ENCODE results near the gene RPUSD4. TPM values are rescaled to one million over a fixed set of nuclear protein-coding genes. Genes with fewer than 3 reads are reported as not detected.

RPUSD4 gene
- total RNA-seq, 2 donors from 2014 or later = 33.8 to 50.8 TPM

DNA sequence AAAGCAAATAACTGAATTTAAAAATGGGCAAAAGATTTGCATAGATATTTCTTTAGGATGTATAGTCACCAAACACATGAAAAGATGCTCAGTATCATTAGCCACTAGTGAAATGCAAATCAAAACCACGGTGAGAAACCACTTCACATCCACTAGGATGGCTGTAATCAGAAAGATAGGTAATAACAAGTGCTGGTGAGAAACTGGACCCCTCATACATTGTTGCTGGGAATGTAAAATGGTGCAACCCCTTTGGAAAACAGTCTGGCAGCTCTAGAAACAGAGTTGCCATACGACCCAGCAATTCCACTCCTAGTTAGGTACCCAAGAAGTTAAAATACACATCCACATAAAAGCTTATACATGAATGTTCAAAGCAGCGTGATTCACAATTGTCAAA, 16.3 kb downstream of the RPUSD4 start:
- H3K9me3 Mint-ChIP-seq = peaks cover 5% of the 10 kb centered on the region
- H3K27me3 Mint-ChIP-seq = no peaks in the 10 kb centered on the region
- H3K27ac Mint-ChIP-seq = no peak overlapping the region
- H3K4me1 Mint-ChIP-seq = peaks cover 5% of the 10 kb centered on the region
- ATAC-seq (replicated peaks) = no peak
- H3K4me3 Mint-ChIP-seq = no peak overlapping the region
- H3K36me3 Mint-ChIP-seq (ENCODE audit: low read depth) = peaks cover 74% of the 10 kb centered on the region

DNA sequence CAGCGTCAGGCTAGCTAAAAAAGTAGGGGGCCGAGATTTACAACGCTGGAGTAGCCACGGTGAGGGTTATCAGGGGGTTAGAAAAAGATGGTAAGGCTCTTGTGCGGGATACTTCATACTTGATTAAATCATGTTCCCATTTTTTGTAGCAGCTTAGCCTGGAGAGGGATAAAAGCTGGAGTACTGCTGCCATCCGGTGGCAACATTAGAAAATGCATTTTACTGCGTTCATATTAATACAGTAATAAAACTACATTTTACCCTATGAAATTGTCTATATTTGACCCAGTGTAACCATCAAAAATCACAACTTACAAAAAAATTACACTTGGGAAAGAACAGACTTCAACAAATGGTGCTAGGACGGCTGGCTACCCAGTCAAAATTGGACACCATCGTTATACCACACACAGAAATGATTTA, 17.3 kb downstream of the RPUSD4 start:
- H3K36me3 Mint-ChIP-seq (ENCODE audit: low read depth) = peaks cover 64% of the 10 kb centered on the region
- peak; percentile 37 for ATAC-seq (replicated peaks)
- no peak overlapping the region for H3K4me3 Mint-ChIP-seq
- H3K27me3 Mint-ChIP-seq = no peaks in the 10 kb centered on the region
- H3K27ac Mint-ChIP-seq = no peak overlapping the region
- peaks cover 5% of the 10 kb centered on the region for H3K9me3 Mint-ChIP-seq
- peaks cover 5% of the 10 kb centered on the region for H3K4me1 Mint-ChIP-seq

DNA sequence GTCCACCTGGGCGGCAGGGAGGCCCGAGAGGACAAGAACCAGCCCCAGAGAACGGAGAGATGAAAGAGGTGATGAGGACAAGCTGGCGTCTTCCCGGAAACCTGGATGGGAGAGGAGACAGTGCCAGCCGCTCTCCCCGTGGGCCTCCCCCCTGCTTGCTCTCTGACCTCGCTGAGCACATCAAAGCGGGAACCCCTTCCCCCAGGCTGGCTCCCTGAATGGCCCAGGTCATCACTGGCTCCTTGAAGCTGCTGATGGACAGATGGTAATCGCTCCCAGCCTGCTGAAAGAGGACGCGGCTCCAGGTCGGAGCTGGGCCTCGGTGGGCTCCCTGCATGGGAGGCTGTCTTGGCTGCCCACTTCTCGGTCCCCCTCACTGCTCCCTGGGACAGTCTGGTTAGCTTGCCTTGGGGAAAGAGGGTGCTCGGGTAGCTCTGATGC, 18.4 kb downstream of the RPUSD4 start:
- no peak overlapping the region for H3K27ac Mint-ChIP-seq
- H3K36me3 Mint-ChIP-seq (ENCODE audit: low read depth) = peaks cover 60% of the 10 kb centered on the region
- no peak for ATAC-seq (replicated peaks)
- H3K4me3 Mint-ChIP-seq = no peak overlapping the region
- H3K9me3 Mint-ChIP-seq = peaks cover 3% of the 10 kb centered on the region
- peaks cover 5% of the 10 kb centered on the region for H3K4me1 Mint-ChIP-seq
- no peaks in the 10 kb centered on the region for H3K27me3 Mint-ChIP-seq

DNA sequence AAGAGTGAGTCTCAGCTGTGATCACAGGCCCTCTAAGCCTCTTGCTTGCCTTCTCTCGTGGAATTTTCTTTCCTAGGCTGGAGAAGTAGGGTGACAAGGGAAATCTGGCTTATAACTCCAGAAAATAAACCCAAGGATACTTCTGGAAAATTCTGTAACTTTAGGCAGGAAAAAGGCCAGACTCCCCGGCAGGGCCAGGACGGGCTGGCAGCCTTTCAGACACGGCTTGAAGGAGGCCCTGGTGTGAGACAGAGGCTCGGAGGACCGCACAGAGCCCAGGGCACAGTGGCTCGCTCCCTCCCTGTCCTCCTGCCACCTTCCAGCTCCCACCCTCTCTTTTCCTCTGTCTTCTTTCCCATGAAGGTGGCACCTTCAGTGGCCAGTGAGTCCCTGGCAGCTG, 19.1 kb downstream of the RPUSD4 start:
- no peak overlapping the region for H3K4me3 Mint-ChIP-seq
- no peaks in the 10 kb centered on the region for H3K27me3 Mint-ChIP-seq
- ATAC-seq (replicated peaks) = no peak
- H3K9me3 Mint-ChIP-seq = no peaks in the 10 kb centered on the region
- peaks cover 54% of the 10 kb centered on the region for H3K36me3 Mint-ChIP-seq (ENCODE audit: low read depth)
- H3K4me1 Mint-ChIP-seq = peaks cover 5% of the 10 kb centered on the region
- no peak overlapping the region for H3K27ac Mint-ChIP-seq

DNA sequence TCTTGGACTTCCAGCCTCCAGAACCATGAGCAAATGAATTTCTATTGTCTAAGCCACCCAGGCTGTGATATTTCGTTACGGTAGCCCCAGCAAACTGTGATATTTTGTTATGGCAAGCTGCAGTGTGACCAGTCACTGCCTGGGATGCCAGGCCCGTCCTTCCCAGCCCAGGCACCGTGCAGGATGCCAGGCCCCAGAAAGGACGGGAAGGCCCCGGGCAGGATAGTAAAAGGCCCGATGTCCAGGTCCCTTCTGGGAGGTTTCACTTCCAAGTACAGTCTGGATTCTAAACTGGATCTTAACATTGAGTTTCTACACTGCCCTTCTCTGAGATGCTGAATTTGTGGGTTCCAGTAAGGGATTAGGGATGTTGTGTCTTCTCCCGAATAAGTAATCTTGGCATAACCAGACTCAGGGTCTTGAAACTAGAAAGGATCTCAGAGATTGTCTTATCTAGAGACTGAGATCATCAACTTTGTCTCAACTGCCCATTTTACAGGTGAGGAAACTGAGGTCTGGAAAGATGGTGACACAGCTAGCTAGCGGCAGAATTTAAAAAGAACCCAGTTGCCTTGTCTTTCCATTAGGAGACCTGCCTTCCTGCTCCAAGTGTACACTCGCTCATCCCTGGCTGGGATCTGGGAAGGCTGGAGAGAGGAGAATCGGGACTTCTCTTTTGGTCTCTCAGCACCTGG, 19.9 kb downstream of the RPUSD4 start:
- Mint-ChIP-seq H3K27ac (no peak overlapping the region), H3K9me3 (no peaks in the 10 kb centered on the region), H3K27me3 (no peaks in the 10 kb centered on the region), H3K4me3 (no peak overlapping the region), H3K4me1 (peaks cover 5% of the 10 kb centered on the region), H3K36me3 (ENCODE audit: low read depth) (peaks cover 51% of the 10 kb centered on the region)
- no peak for ATAC-seq (replicated peaks)

DNA sequence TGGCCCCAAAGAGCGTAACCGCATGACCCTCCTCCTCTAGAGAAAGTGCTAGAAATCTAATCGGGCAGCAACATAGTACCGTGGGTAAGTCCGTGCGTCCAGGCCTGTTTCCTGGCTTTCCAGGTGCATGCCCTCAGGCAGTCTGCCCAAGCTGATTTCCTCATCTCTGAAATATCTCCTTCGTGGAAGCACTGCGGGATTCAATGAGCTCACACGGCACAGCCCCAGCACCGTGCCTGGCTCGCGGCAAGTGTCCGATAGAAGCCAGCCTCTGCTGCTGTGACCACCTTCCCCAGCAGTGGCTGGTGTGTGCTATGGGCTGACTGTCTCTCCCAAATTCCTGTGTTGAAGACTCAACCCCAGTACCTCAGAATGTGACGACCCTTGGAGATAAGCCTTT, 20.7 kb downstream of the RPUSD4 start:
- peaks cover 44% of the 10 kb centered on the region for H3K36me3 Mint-ChIP-seq (ENCODE audit: low read depth)

DNA sequence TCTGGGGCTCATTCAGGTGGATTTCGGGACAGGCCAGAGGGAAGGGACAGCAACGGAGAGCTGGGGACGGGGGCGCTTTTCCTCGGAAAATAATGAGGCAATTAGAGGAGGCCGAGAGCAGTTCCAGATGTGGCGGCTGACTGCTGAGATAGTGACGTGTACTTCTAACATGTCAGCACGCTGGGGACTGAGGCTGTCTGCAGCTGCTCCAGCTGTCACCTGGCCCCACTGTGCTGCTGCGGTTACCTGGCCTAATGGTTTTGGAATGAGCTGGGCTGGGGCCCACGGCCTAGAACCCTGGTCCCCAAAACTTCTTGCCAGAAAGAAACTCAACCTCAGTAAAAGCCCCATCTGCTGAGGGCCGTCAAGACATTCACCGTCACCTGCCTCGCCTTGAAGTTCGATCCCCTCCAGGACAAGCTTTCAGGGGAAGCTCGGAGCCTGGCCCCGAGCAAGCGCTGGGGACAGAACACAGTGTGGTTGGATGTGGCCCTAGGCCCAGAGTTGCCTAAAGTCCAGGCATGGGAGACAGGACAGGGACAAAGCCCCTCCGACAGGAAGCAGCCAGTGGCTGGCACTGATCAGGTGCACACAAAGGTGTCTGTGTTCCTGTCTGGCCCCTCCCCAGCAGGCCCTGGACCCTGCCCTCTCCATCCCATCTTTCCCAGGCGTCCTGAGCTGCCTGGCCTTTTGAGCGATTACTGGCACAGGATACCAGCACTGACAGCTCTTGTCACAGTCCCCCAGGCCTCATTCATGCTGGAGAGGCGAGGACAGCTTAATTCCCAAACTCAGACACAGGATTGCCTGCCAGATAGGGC, 22.1 kb downstream of the RPUSD4 start:
- Mint-ChIP-seq H3K27me3 (no peaks in the 10 kb centered on the region), H3K36me3 (ENCODE audit: low read depth) (peaks cover 29% of the 10 kb centered on the region), H3K4me1 (no peaks in the 10 kb centered on the region), H3K9me3 (no peaks in the 10 kb centered on the region), H3K27ac (no peak overlapping the region), H3K4me3 (no peak overlapping the region)
- no peak for ATAC-seq (replicated peaks)

More for the DNA sequence above, 20.7 kb downstream of the RPUSD4 start:
- Mint-ChIP-seq H3K4me3 (no peak overlapping the region), H3K27ac (peak overlapping the region; percentile 37), H3K4me1 (peaks cover under 1% of the 10 kb centered on the region), H3K9me3 (no peaks in the 10 kb centered on the region), H3K27me3 (no peaks in the 10 kb centered on the region)
- ATAC-seq (replicated peaks) = no peak

DNA sequence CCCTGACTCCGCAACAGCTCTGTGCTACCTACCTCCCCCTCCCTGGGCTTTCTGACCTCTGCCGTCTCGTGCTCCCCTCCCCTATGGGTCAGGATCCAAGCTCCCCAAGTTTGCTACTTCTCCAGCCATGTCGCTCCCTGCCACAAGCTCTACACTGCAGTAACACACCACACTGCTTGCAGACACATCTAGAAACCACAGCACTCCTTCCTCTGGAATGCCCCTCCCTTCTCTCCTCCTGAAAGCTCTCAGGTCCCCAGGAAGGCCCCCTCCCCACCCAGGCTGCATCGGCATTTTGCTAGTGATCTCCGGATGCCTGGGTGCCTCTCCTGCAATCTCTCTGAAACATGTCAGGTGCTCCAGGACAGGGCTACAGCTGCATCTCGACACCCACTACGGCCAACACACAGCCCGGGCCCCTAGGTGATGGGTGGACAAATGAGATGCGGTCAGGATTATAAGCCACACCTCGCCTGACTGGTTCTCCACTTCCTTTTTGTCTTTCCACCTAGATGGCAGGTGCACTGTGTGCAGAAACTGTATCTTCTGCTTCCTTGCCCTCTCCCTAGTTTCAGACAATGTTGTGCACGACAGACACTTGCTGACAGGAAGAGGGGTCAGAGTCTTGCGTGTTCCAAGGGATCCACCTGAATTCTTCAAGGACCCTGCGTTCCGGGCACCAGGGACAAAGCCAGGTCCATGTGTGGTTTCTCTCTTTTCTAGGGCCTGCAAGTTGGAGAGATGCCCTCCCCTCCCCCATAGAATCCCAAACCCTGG, 22.9 kb downstream of the RPUSD4 start:
- H3K9me3 Mint-ChIP-seq = no peaks in the 10 kb centered on the region
- no peak overlapping the region for H3K4me3 Mint-ChIP-seq
- no peak overlapping the region for H3K27ac Mint-ChIP-seq
- no peaks in the 10 kb centered on the region for H3K27me3 Mint-ChIP-seq
- peaks cover 21% of the 10 kb centered on the region for H3K36me3 Mint-ChIP-seq (ENCODE audit: low read depth)
- H3K4me1 Mint-ChIP-seq = no peaks in the 10 kb centered on the region
- ATAC-seq (replicated peaks) = no peak

DNA sequence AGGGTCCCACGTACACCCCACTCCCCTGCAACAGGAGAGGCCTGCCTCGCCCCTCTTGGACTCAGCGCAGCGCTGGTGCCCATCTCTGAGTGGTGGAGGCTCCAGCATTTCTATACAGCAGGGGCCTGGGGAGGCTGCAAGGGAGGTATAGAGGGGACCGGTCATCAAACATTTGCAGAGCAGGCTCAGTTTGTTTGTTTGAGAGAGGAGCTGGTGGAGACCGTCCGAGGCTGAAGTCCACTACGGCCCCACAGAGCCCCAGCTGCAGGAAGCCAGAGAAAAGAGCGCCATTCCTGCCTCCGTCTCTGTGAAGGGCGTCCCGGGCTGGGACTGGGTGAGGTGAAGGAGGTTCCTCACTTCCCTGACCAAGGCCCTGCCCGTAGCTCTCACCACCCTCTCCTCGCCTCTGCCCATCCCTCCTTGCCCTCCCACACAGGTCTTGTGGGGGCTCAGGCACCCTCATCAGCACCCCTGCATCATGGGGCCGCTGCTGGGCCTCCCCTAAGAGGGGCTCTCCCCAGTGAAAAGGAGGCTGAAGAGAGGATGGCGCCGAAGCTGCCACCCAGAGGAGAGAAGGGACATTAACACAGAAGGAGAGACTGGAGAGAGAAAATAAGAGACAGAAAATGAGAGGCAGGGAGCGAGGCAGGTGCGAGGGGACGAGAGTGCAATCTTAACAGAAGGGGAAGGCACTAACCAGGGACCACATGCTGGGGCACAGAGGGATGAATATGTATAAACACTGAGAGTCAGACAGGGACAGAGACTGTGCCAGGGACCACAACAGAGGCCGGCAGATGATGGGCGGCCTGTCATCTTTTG, 24.5 kb downstream of the RPUSD4 start:
- Mint-ChIP-seq H3K27me3 (no peaks in the 10 kb centered on the region), H3K27ac (peak overlapping the region; percentile 58), H3K4me1 (no peaks in the 10 kb centered on the region), H3K36me3 (ENCODE audit: low read depth) (peaks cover 18% of the 10 kb centered on the region), H3K4me3 (no peak overlapping the region), H3K9me3 (no peaks in the 10 kb centered on the region)
- no peak for ATAC-seq (replicated peaks)

DNA sequence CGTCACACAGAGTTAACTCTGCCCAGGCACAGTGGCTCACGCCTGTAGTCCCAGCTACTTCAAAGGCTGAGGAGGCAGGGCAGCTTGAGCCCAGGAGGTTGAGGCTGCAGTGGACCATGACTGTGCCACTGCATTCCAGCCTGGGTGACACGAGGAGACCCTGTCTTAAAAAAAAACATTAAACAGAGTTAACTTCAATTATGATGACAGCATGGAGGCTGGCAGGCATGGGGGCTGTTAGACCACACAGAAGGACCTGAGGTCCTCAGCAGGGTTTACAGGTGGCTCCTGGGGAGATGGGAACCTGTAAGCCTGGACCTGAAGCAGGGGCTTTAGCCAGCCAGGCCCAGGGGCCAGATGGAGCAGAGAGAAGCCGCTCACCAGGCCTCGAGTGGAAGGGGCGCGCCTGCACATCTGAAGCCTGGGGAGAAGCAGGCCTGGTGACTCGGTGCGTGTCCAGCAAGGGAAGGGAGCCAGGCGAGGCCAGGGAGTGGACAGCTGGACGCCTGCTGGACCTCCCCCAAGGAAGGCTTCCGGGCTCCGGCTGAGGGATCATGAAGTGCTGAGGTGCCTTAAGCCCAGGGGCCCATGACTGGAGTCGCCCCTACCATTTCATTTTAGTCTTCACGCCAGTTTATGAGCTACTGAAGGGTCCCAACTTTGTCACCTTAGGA, 25.3 kb downstream of the RPUSD4 start:
- H3K9me3 Mint-ChIP-seq = no peaks in the 10 kb centered on the region
- no peak overlapping the region for H3K4me3 Mint-ChIP-seq
- no peaks in the 10 kb centered on the region for H3K4me1 Mint-ChIP-seq
- no peak overlapping the region for H3K27ac Mint-ChIP-seq
- no peak for ATAC-seq (replicated peaks)
- H3K36me3 Mint-ChIP-seq (ENCODE audit: low read depth) = peaks cover 14% of the 10 kb centered on the region
- no peaks in the 10 kb centered on the region for H3K27me3 Mint-ChIP-seq

DNA sequence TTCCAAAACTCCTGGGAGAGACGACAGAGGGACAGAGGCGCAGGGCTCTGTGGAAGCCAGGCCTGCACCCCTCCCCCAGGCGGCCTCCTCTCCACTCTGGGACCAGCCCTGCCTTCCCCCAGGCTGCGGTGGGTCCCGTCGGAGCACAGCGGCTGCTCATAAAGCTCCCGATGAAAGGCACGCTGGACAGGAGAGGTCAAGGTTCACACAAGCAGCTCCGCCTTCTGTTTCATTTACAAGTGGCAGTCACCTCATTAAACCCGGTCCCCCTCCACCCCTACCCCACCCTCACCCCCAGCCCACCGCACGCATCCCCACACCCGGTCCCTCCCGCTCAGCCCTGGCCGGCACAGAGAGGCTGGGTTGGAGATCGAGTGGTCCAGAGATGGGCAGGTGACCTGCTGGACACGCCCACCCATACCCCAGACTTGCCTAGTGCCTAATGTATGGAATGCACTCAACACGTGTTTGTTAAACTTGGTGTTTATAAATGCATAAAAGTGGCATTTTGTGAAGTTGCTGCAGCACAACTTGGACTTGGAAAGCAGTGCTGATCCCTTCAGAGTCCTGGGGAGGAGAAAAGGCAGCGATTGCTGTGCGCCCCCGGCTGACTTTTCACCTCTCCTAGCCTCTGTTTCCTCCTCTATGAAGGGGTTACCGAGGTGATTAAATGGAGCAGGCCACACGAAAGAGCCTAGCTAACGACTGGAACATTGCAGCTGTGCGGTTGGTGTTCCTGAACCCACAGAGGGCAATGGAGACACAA, 26.0 kb downstream of the RPUSD4 start:
- no peak overlapping the region for H3K4me3 Mint-ChIP-seq
- H3K9me3 Mint-ChIP-seq = no peaks in the 10 kb centered on the region
- ATAC-seq (replicated peaks) = no peak
- peaks cover 14% of the 10 kb centered on the region for H3K36me3 Mint-ChIP-seq (ENCODE audit: low read depth)
- no peaks in the 10 kb centered on the region for H3K27me3 Mint-ChIP-seq
- H3K27ac Mint-ChIP-seq = no peak overlapping the region
- H3K4me1 Mint-ChIP-seq = no peaks in the 10 kb centered on the region

DNA sequence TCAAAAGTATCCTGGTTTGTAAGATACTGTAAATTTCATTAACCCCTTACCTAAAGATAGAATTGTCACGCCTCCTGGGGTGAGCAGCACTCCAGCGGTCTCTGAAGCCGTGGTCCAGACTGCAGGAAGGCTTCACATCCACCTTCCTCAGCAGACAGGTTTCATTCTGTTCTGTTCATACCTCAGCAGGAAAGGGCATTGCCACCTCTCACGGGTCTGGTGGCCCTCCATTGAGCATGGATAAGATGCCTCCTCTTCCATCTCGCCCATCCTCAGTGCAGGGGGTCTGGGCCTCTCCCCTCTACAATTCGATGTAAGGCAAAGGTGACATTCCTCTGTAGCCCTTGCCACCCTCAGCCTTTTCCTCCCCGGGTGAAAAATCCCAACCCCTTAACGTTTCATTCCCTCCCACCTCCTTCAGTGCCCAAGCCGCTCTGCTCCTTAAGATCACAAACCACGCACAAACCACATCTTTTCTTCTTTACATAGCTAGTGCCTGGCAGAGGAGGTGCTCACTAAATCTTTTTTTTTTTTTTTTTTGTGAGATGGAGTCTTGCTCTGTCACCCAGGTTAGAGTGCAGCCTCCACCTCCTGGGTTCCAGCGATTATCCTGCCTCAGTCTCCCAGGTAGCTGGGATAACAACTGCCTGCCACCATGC, 28.5 kb downstream of the RPUSD4 start:
- no peaks in the 10 kb centered on the region for H3K27me3 Mint-ChIP-seq
- no peak for ATAC-seq (replicated peaks)
- no peak overlapping the region for H3K4me3 Mint-ChIP-seq
- H3K36me3 Mint-ChIP-seq (ENCODE audit: low read depth) = peaks cover 6% of the 10 kb centered on the region
- no peaks in the 10 kb centered on the region for H3K4me1 Mint-ChIP-seq
- H3K27ac Mint-ChIP-seq = no peak overlapping the region
- no peaks in the 10 kb centered on the region for H3K9me3 Mint-ChIP-seq

All from activated T-helper 17 cell treated with anti-CD3 and anti-CD28 coated beads, Interleukin-2, amount 50 U/mL, for 72 hours (primary cell).